H1 (cell line): ENCODE results near the gene RPL28. TPM values are rescaled to one million over a fixed set of nuclear protein-coding genes. Genes with fewer than 3 reads are reported as not detected.

Source experiments
- polyA plus RNA-seq, 7 experiments: library from polyadenylated mRNA; depleted of rRNA in 3 of 7; stranded (reverse) in 5 of 7; unstranded in 2 of 7; fragments of >200 nt in 5 of 7; fragments of 200-250 nt in 2 of 7; gene quantifications; 1 replicate in 5 of 7; 2 replicates in 1 of 7; 4 replicates in 1 of 7; pipeline versions ENCODE4 v1.2.1 to v1.2.3, GENCODE V29; 2011 to 2013; ENCODE audit warnings: missing spikeins in 2 of 7, mixed read lengths in 2 of 7
- total RNA-seq: library from RNA; stranded (reverse); fragmentation: NEBNext Ultra II Directional; extraction: Animal tissue kit (Norgen Biotek cat#: 25700); gene quantifications from 2 replicates; pipeline ENCODE4 v1.2.1, GENCODE V29; 2021
- TF ChIP-seq, protein P1 (sequence below): fragments of 300-600 bp; sonication (generic); IDR thresholded peaks from 2 replicates; pipeline ENCODE4 v1.7.1; 2012; ENCODE audit warnings: low read length, moderate library complexity, mild to moderate bottlenecking, inconsistent platforms; ENCODE audit not compliant: insufficient replicate concordance

The RPL28 gene
- total and polyA plus RNA-seq, 2 of the 8 experiments (the other 6 are each of a cell fraction or from before 2014, with no cell fraction given), result 2,123 to 8,402 TPM

GRCh38 chr19:55431183-55431582, 45.5 kb downstream of the RPL28 start (continued):
- TF ChIP-seq, protein P1, sequence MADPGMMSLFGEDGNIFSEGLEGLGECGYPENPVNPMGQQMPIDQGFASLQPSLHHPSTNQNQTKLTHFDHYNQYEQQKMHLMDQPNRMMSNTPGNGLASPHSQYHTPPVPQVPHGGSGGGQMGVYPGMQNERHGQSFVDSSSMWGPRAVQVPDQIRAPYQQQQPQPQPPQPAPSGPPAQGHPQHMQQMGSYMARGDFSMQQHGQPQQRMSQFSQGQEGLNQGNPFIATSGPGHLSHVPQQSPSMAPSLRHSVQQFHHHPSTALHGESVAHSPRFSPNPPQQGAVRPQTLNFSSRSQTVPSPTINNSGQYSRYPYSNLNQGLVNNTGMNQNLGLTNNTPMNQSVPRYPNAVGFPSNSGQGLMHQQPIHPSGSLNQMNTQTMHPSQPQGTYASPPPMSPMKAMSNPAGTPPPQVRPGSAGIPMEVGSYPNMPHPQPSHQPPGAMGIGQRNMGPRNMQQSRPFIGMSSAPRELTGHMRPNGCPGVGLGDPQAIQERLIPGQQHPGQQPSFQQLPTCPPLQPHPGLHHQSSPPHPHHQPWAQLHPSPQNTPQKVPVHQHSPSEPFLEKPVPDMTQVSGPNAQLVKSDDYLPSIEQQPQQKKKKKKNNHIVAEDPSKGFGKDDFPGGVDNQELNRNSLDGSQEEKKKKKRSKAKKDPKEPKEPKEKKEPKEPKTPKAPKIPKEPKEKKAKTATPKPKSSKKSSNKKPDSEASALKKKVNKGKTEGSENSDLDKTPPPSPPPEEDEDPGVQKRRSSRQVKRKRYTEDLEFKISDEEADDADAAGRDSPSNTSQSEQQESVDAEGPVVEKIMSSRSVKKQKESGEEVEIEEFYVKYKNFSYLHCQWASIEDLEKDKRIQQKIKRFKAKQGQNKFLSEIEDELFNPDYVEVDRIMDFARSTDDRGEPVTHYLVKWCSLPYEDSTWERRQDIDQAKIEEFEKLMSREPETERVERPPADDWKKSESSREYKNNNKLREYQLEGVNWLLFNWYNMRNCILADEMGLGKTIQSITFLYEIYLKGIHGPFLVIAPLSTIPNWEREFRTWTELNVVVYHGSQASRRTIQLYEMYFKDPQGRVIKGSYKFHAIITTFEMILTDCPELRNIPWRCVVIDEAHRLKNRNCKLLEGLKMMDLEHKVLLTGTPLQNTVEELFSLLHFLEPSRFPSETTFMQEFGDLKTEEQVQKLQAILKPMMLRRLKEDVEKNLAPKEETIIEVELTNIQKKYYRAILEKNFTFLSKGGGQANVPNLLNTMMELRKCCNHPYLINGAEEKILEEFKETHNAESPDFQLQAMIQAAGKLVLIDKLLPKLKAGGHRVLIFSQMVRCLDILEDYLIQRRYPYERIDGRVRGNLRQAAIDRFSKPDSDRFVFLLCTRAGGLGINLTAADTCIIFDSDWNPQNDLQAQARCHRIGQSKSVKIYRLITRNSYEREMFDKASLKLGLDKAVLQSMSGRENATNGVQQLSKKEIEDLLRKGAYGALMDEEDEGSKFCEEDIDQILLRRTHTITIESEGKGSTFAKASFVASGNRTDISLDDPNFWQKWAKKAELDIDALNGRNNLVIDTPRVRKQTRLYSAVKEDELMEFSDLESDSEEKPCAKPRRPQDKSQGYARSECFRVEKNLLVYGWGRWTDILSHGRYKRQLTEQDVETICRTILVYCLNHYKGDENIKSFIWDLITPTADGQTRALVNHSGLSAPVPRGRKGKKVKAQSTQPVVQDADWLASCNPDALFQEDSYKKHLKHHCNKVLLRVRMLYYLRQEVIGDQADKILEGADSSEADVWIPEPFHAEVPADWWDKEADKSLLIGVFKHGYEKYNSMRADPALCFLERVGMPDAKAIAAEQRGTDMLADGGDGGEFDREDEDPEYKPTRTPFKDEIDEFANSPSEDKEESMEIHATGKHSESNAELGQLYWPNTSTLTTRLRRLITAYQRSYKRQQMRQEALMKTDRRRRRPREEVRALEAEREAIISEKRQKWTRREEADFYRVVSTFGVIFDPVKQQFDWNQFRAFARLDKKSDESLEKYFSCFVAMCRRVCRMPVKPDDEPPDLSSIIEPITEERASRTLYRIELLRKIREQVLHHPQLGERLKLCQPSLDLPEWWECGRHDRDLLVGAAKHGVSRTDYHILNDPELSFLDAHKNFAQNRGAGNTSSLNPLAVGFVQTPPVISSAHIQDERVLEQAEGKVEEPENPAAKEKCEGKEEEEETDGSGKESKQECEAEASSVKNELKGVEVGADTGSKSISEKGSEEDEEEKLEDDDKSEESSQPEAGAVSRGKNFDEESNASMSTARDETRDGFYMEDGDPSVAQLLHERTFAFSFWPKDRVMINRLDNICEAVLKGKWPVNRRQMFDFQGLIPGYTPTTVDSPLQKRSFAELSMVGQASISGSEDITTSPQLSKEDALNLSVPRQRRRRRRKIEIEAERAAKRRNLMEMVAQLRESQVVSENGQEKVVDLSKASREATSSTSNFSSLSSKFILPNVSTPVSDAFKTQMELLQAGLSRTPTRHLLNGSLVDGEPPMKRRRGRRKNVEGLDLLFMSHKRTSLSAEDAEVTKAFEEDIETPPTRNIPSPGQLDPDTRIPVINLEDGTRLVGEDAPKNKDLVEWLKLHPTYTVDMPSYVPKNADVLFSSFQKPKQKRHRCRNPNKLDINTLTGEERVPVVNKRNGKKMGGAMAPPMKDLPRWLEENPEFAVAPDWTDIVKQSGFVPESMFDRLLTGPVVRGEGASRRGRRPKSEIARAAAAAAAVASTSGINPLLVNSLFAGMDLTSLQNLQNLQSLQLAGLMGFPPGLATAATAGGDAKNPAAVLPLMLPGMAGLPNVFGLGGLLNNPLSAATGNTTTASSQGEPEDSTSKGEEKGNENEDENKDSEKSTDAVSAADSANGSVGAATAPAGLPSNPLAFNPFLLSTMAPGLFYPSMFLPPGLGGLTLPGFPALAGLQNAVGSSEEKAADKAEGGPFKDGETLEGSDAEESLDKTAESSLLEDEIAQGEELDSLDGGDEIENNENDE, result no peak
- TF ChIP-seq, all 59 proteins: peak for 0
